ENCODE data around the gene UQCR10. TPM values are rescaled to one million over a fixed set of nuclear protein-coding genes. Genes with fewer than 3 reads are reported as not detected.

UQCR10 gene
- total and polyA plus RNA-seq, 2 of the 4 experiments (the other 2 are of a cell fraction) = 103 to 260 TPM

DNA sequence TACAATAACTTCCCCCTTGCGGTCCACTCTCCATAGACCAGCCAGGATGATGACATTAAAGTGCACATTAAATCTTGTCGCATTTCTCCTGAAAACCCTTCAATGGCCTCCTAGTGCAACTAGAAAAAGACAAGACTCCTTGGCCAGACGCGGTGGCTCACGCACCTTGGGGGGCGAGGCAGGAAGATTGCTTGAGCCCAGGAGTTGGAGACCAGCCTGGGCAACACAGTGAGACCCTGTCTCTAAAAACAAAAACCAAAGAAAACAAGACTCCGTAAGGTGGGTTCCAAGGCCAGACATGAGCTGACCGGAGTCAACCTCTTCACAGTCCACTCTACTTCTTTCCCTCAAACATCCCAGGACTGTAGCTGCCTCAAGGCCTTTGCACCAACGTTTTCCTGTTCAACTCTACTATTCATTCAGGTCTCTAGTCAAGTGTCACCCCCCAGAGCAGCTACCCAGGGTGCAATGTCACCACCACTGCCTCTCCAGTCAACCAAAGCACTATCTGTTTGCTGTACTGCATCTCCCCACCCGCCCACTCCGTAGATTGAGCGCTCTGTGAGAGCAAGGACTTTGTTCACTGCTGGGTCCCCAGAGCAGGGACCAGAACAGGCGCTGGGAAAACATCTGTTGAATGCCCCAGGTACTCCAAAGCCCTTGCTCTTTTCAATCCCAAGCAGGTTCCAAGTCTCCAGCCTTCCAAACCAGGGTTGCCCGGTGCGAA, 1.1 kb upstream of the UQCR10 start:
- dilution Hi-C loops (cut with HindIII; ENCODE audit: low sequenced_read_pairs, unreplicated experiment) = no loop called here
- CTCF ChIA-PET = no interaction called here
- peak overlapping the region; percentile 99 for H2AFZ ChIP-seq (replicated peaks; ENCODE audit: low read length, poor library complexity)
- H3K14ac ChIP-seq (replicated peaks; ENCODE audit: low read depth, low read length) = peak overlapping the region; percentile 93
- H3K9ac ChIP-seq (ENCODE audit: low read depth, low read length) = peak overlapping the region; percentile 81
- H2BK20ac ChIP-seq (ENCODE audit: low read depth, low read length) = no peak overlapping the region
- peak overlapping the region; percentile 89 for H3K4ac ChIP-seq (ENCODE audit: low read depth, low read length)
- peak overlapping the region; percentile 80 for H3K4me3 ChIP-seq (ENCODE audit: insufficient read depth, low read depth, low read length)
- WGBS, 2 experiments (ENCODE audit: extremely low coverage in 2 of 2, insufficient read length in 1 of 2) = 76% methylated on average over 4 of the region's 15 CpGs; no CpG with 5 or more reads in 1 of the 2 experiments
- H2AK9ac ChIP-seq (replicated peaks; ENCODE audit: low read depth, low read length, poor library complexity) = peak overlapping the region; percentile 93
- peak overlapping the region; percentile 89 to 95 for H4K8ac ChIP-seq (ENCODE audit: low read depth in 2 of 2, low read length in 2 of 2)
- peak overlapping the region; percentile 64 for H2BK5ac ChIP-seq (ENCODE audit: low read depth, low read length, poor library complexity, severe bottlenecking)
- peak overlapping the region; percentile 85 for H3K4me2 ChIP-seq (ENCODE audit: low read depth, low read length)
- peak overlapping the region; percentile 68 for H4K5ac ChIP-seq (ENCODE audit: low read depth, low read length)
- in situ Hi-C loops (cut with MboI; ENCODE audit: low sequenced_read_pairs) = no loop called here
- ATAC-seq (ENCODE audit: low read depth) (peak; percentile 2; the same call in 1 of the 2 replicates), DNase-seq (no peak)
- H3K9me3 ChIP-seq (ENCODE audit: control insufficient read depth, insufficient read depth, low read length) = no peaks in the 10 kb centered on the region
- H4K20me1 ChIP-seq (ENCODE audit: insufficient read depth, low read length) = peaks cover 5% of the 10 kb centered on the region
- peaks cover 22 to 72% of the 10 kb centered on the region in 2 experiments for H3K79me1 ChIP-seq (ENCODE audit: low read depth in 1 of 2, low read length in 2 of 2)
- peak overlapping the region; percentile 66 for H2AK5ac ChIP-seq (ENCODE audit: low read depth, low read length)
- intact Hi-C loops (cut with micrococcal nuclease) = no loop called here
- peaks cover 12% of the 10 kb centered on the region for H3K36me3 ChIP-seq (ENCODE audit: control insufficient read depth, insufficient read depth, low read length)
- no peaks in the 10 kb centered on the region for H3K27me3 ChIP-seq (ENCODE audit: control insufficient read depth, insufficient read depth, low read length)
- no peak overlapping the region; the same call in 2 of the 3 replicates for H2BK15ac ChIP-seq (ENCODE audit: low read depth, low read length)
- H3K27ac ChIP-seq (ENCODE audit: insufficient read depth, low read length) = peak overlapping the region; percentile 69
- no peak overlapping the region for H3K18ac ChIP-seq (ENCODE audit: low read depth, low read length)
- H3K56ac ChIP-seq (ENCODE audit: extremely low read depth, insufficient read depth, low read length) = peak overlapping the region; percentile 73
- H4K91ac ChIP-seq (ENCODE audit: insufficient read depth, low read depth, low read length) = peak overlapping the region; percentile 87
- no TSS peak for BruUV-seq (replicated peaks)
- H3K9me1 ChIP-seq (ENCODE audit: insufficient read depth, low read length) = peaks cover 9% of the 10 kb centered on the region
- H3K4me1 ChIP-seq (ENCODE audit: control insufficient read depth, insufficient read depth, low read length) = peaks cover 4% of the 10 kb centered on the region; the same call in 1 of the 2 replicates
- no peak for TF ChIP-seq BHLHE40 (IDR thresholded peaks at IDR 0.05; ENCODE audit: low read depth, low read length)
- no peak for TF ChIP-seq RAD21 (IDR thresholded peaks at IDR 0.05; ENCODE audit: low read length)
- TF ChIP-seq, protein P1, sequence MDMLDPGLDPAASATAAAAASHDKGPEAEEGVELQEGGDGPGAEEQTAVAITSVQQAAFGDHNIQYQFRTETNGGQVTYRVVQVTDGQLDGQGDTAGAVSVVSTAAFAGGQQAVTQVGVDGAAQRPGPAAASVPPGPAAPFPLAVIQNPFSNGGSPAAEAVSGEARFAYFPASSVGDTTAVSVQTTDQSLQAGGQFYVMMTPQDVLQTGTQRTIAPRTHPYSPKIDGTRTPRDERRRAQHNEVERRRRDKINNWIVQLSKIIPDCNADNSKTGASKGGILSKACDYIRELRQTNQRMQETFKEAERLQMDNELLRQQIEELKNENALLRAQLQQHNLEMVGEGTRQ (IDR thresholded peaks at IDR 0.05; ENCODE audit: low read depth, low read length) = no peak
- no peak for TF ChIP-seq MAZ (IDR thresholded peaks at IDR 0.05; ENCODE audit: borderline replicate concordance, low read depth, low read length)
- TF ChIP-seq MAFK (IDR thresholded peaks at IDR 0.05; ENCODE audit: low read depth, low read length) = no peak
- no peak for TF ChIP-seq CHD1 (IDR thresholded peaks at IDR 0.05; ENCODE audit: low read depth, low read length)
- no peak for TF ChIP-seq NFE2L2 (IDR thresholded peaks at IDR 0.05; ENCODE audit: low read depth, low read length)
- no peak for TF ChIP-seq FOS (IDR thresholded peaks at IDR 0.05; ENCODE audit: low read depth, low read length)
- peak overlapping the region; percentile 87 for H3K23ac ChIP-seq (ENCODE audit: low read depth, low read length)
- H2BK120ac ChIP-seq (ENCODE audit: low read depth, low read length) = no peak overlapping the region
- POLR2A ChIA-PET (ENCODE audit: unreplicated experiment) = no interaction called here
